HEK293T (cell line): ENCODE results near the gene FBXW7.

Experiments
- CTCF ChIA-PET: fragments of 350-600 bp; formaldehyde crosslinking; extraction: SDS; loops from one replicate; lab custom pipeline; 2021; ENCODE audit warnings: antibody characterized with exemption, inconsistent platforms; lab: Yijun Ruan, JAX
- POLR2A ChIA-PET: fragments of 350-600 bp; formaldehyde crosslinking; extraction: SDS; loops from one replicate; lab custom pipeline; 2020; ENCODE audit warnings: antibody characterized with exemption, inconsistent platforms; lab: Yijun Ruan, JAX
- DNase-seq: peaks from one replicate; pipeline ENCODE4 v3.0.0; 2012; ENCODE audit warnings: mixed read lengths; ENCODE audit errors: extremely low spot score
- ARNT ChIP-seq: fragments of 450-650 bp; IDR thresholded peaks from 2 replicates; pipeline ENCODE4 v1.6.1; 2017; ENCODE audit warnings: mild to moderate bottlenecking
- BHLHE40 ChIP-seq: fragments of 450-650 bp; IDR thresholded peaks from 2 replicates; pipeline ENCODE4 v1.6.1; 2016; ENCODE audit warnings: mild to moderate bottlenecking, moderate library complexity, borderline replicate concordance
- CTBP1 ChIP-seq: fragments of 450-650 bp; IDR thresholded peaks from 2 replicates; pipeline ENCODE4 v1.6.1; 2016; ENCODE audit warnings: borderline replicate concordance
- ELF4 ChIP-seq: fragments of 450-650 bp; IDR thresholded peaks from 2 replicates; pipeline ENCODE4 v1.6.1; 2017; ENCODE audit warnings: antibody characterized with exemption
- FOXA1 ChIP-seq: fragments of 450-650 bp; IDR thresholded peaks from 2 replicates; pipeline ENCODE4 v1.6.1; 2016; ENCODE audit warnings: mild to moderate bottlenecking
- FOXK2 ChIP-seq: fragments of 450-650 bp; IDR thresholded peaks from 2 replicates; pipeline ENCODE4 v1.6.1; 2016; ENCODE audit warnings: mild to moderate bottlenecking
- FOXM1 ChIP-seq: fragments of 450-650 bp; IDR thresholded peaks from 2 replicates; pipeline ENCODE4 v1.6.1; 2017; ENCODE audit warnings: mild to moderate bottlenecking, borderline replicate concordance
- HDGF ChIP-seq: fragments of 450-650 bp; IDR thresholded peaks from 2 replicates; pipeline ENCODE4 v1.6.1; 2017; ENCODE audit warnings: antibody characterized with exemption, borderline replicate concordance
- L3MBTL2 ChIP-seq: fragments of 450-650 bp; conservative IDR thresholded peaks from 2 replicates; pipeline ENCODE4 v1.6.1; 2016; ENCODE audit warnings: mild to moderate bottlenecking
- LEF1 ChIP-seq: fragments of 450-650 bp; IDR thresholded peaks from 2 replicates; pipeline ENCODE4 v1.6.1; 2017; ENCODE audit warnings: mild to moderate bottlenecking, borderline replicate concordance
- NFRKB ChIP-seq: fragments of 450-650 bp; IDR thresholded peaks from 2 replicates; pipeline ENCODE4 v1.6.1; 2016; ENCODE audit warnings: mild to moderate bottlenecking, moderate library complexity
- SP1 ChIP-seq: fragments of 450-650 bp; IDR thresholded peaks from 2 replicates; pipeline ENCODE4 v1.6.1; 2017
- SUZ12 ChIP-seq: fragments of 450-650 bp; IDR thresholded peaks from 2 replicates; pipeline ENCODE4 v1.6.1; 2016; ENCODE audit warnings: mild to moderate bottlenecking
- TARDBP ChIP-seq: fragments of 450-650 bp; IDR thresholded peaks from 2 replicates; pipeline ENCODE4 v1.6.1; 2016
- ZNF384 ChIP-seq: fragments of 450-650 bp; IDR thresholded peaks from 2 replicates; pipeline ENCODE4 v1.6.1; 2016
- TF ChIP-seq, protein P1 (sequence below): fragments of 450-650 bp; IDR thresholded peaks from 2 replicates; pipeline ENCODE4 v1.6.1; 2016

FBXW7 gene

DNA sequence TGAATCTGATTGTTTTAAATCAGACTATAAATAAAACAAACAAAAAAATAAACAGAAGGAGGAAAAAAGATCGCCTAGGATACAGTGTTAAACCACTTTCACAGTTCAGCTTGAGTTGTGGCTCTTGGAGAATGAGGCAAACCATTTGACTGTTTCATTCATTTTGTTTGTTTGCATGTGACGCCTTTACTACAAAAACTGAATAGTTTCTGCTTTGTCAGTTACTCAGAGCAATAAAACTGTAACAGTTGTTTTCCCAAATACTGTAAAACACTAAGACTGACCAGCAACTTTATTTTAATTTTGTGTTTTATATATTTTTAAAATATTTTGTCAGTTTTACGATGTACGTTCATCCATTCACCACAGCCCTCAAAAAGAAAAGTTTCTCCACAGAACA is 214.5 kb downstream of the FBXW7 start:
- ChIA-PET CTCF (no interaction called here), POLR2A (no interaction called here)
- DNase-seq, result no peak
- TF ChIP-seq, protein P1, sequence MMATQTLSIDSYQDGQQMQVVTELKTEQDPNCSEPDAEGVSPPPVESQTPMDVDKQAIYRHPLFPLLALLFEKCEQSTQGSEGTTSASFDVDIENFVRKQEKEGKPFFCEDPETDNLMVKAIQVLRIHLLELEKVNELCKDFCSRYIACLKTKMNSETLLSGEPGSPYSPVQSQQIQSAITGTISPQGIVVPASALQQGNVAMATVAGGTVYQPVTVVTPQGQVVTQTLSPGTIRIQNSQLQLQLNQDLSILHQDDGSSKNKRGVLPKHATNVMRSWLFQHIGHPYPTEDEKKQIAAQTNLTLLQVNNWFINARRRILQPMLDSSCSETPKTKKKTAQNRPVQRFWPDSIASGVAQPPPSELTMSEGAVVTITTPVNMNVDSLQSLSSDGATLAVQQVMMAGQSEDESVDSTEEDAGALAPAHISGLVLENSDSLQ, result no peak

DNA sequence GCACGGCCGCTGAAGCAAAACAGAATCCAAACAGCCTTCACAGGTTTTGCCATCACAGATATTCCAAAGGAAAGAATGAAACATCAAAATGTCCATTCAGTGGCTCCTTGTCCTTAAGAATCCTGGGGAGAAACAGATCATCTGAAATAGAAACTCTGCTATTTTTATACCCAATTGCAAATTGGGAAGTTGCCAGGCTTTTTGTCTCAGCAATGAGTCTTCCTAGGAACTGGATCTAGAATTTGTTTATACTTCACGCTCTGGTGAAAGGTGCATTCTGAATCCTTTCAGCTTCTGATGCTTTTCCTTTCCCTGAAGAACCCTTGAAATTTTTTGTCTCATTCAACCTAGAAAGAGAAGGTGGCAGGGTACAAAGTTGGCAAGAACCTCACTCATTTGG is 218.9 kb downstream of the FBXW7 start:
- DNase-seq, result no peak
- TF ChIP-seq L3MBTL2, result no peak
- TF ChIP-seq FOXM1, result no peak
- TF ChIP-seq FOXK2, result no peak
- no peak for TF ChIP-seq HDGF
- TF ChIP-seq LEF1, result no peak
- ChIA-PET POLR2A (no interaction called here), CTCF (interaction anchor here (0.7 kb wide), 1 partner anchor 528 kb away, joined by 3 read pairs; no protein-coding TSS in a partner anchor)

DNA sequence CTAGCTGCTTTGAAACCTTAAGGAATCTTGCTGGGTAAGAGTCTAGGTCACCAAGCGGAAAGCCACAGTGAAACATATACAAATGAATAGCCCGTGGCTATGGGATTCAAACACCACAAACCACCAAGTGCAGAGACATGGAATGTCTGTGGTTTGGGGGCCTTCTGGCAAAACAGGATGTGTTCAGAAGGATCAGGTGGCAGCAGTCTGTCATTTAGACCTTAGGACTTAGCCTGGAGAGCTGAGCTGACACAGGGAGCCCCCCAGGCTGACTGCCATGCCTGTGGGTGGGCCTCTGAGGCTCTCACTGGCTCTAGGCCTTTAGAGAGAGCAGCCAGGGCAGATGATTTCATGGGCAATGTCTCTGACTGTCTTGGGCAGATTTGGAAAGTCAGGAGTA is 225.6 kb downstream of the FBXW7 start:
- ChIA-PET POLR2A (no interaction called here), CTCF (no interaction called here)
- TF ChIP-seq NFRKB (no peak), BHLHE40 (no peak), SUZ12 (no peak), TARDBP (no peak), FOXA1 (no peak), HDGF (no peak), L3MBTL2 (no peak), FOXM1 (no peak), FOXK2 (no peak), ELF4 (no peak), CTBP1 (no peak), ARNT (no peak)
- TF ChIP-seq, protein P1, result no peak
- no peak for DNase-seq

DNA sequence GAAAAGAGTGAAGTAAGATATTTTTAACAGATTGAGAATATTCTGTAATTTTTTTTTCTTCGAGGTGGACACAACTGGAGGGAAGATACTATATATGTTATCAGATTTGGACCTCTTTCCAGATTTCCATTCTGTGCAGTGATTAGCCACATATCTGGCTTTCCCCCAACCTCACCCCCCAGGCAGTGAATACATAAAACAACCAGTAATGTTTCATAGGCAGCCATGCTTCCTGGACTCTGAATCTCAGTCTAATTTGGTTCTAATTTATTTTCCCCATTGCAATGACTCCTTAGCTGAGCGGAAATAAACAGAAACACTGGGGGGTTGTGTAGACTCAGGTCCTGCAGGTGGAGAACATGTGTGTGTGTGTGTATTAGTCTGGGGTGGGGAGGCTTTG is 226.5 kb downstream of the FBXW7 start:
- CTCF ChIA-PET, result no interaction called here
- no peak for DNase-seq
- POLR2A ChIA-PET, result no interaction called here
- no peak for TF ChIP-seq FOXM1
- TF ChIP-seq, protein P1, result no peak
- no peak for TF ChIP-seq ZNF384
- TF ChIP-seq HDGF, result no peak
- no peak for TF ChIP-seq NFRKB
- TF ChIP-seq SUZ12, result no peak
- no peak for TF ChIP-seq LEF1
- no peak for TF ChIP-seq ELF4
- TF ChIP-seq SP1, result no peak
- TF ChIP-seq FOXK2, result no peak
- TF ChIP-seq BHLHE40, result no peak
- no peak for TF ChIP-seq TARDBP
- TF ChIP-seq FOXA1, result no peak
- TF ChIP-seq ARNT, result no peak
- no peak for TF ChIP-seq CTBP1
- TF ChIP-seq L3MBTL2, result no peak

DNA sequence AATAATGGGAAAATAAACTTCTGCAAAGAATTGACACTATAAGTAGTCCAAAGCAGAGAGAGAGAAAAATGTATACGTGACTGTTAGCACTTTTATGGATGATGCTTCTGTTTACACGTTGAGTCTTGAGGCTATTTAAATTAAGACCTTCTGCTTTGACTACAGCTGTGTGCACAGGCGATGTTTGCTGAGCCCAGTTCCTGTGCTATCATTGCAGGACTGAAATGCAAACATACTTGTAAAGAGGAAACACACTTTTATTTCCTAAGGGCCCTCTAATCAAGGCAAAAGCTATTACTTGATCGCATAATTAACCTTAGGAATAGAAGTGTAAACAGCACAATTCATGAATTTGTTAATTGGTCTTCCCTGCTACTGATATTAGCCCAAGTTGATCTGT is 226.9 kb downstream of the FBXW7 start:
- TF ChIP-seq HDGF (no peak), ARNT (no peak), SUZ12 (no peak), ELF4 (no peak), FOXK2 (no peak), L3MBTL2 (no peak), TARDBP (no peak), ZNF384 (no peak), SP1 (no peak), NFRKB (no peak), BHLHE40 (no peak), LEF1 (no peak), FOXM1 (no peak), FOXA1 (no peak), CTBP1 (no peak)
- TF ChIP-seq, protein P1, result no peak
- POLR2A ChIA-PET, result no interaction called here
- CTCF ChIA-PET, result no interaction called here
- no peak for DNase-seq

DNA sequence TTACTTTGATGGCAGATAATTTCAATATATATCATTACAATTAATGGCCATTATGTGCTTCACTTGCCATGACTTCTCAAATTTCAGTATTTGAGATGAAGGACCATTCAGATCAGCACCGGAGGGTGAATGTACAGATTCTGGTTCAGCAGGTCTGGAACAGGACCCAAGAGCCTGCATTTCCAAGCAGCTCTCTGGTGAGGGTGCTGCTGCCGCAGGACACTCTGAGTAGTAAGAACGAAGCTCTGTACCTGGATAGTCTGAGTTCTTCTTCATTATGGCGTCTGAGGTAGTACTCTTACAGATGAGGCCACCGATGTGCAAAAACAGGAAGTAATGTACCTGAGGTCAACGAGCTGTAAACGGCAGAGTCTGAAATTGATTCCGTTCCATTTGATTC is 228.2 kb downstream of the FBXW7 start:
- TF ChIP-seq, protein P1, result no peak
- TF ChIP-seq LEF1, result no peak
- TF ChIP-seq SUZ12, result no peak
- no peak for TF ChIP-seq L3MBTL2
- no peak for TF ChIP-seq FOXM1
- TF ChIP-seq BHLHE40, result no peak
- TF ChIP-seq FOXA1, result no peak
- TF ChIP-seq SP1, result no peak
- no peak for TF ChIP-seq TARDBP
- no peak for TF ChIP-seq ELF4
- no peak for TF ChIP-seq CTBP1
- no peak for TF ChIP-seq HDGF
- TF ChIP-seq NFRKB, result no peak
- TF ChIP-seq ARNT, result no peak
- no peak for TF ChIP-seq FOXK2
- POLR2A ChIA-PET, result interaction anchor here (0.6 to 1.1 kb wide), 2 partner anchors 8 to 10 kb away, joined by 3 read pairs; no protein-coding TSS in a partner anchor
- DNase-seq, result no peak
- CTCF ChIA-PET, result interaction anchor here (0.5 kb wide), 1 partner anchor 32 kb away, joined by 11 read pairs; no protein-coding TSS in a partner anchor
